GM20431 (cell line): ENCODE measurements around the gene KLHL6.

ENCODE experiments used
- in situ Hi-C: fragments of 300-500 bp; cut with MseI, MboI; formaldehyde crosslinking; loops from one replicate; pipeline ENCODE4 v1.15.0; 2020; ENCODE audit warnings: low sequenced_read_pairs; ENCODE audit not compliant: unreplicated experiment

KLHL6 gene

DNA sequence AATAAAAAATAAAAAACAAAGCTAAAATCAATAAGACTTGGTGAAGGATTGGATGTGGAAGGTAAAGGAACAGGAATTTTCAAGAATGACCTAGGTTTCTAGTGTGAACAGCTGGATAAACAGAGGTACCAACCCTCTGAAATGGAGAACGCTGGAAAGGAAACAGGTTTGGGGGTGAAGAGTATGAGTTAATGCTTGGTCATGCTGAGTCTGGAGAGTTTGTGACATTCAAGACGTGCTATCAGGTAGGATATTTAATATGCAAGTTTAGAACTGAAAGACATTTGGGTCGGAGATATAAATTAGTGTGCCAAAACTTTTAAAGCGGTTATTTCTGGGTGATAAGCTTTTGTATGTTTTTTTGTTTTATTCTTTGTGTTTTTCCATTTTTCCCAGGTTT, 11.4 kb upstream of the KLHL6 start:
- in situ Hi-C loops = no loop called here

DNA sequence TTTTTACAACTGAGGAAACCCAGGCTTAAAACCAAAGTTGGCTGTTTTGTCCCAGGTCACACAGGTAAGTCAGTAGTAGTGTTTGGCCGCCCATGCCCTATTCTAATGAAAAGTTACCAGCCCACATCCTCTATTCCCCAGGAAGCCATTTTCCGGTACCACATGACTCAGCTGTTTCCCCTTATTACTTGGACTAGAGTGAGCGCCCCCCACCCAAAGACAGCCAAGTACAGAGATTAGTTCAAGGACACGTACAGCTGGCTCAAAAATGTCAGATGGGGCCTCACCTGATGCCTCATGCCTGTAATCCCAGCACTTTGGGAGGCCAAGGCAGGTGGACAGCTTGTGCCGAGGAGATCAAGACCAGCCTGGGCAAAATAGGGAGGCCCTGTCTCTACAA, 8.5 kb upstream of the KLHL6 start:
- in situ Hi-C loops = no loop called here

DNA sequence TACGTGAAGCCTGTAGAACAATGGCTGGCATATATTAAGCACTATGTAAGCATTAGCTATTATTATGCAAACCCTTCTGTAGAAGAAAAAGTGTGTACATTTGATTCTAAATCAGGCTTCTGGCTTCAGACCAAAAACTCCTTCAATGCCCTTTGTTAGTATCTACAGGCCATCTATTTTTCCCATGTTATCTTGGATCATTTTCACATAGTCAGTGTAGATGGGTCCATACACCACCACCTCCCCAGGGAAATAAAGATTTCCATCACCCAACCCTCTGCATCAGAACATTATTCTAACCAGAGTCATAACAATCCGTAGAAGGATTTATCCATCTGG, 8.0 kb upstream of the KLHL6 start:
- in situ Hi-C loops = no loop called here

DNA sequence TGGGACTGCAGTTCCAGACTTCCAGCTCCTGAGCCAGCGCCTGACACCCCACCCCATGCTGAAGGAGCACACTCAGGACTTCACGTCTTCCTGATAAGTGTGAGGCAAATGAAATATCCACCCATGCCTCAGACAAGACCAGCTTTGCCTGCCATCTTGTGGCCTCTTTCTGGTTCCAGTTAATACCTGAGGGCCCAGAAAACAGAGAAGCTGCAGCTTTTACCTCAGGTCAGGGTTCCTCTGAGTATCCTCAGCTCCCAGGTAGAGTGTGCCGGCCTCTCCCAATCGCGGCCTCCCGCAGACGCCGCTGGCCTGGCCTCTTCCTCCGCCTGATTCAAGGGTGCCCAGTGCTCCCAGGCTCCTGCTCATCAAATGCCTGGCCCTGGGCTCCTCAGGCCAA, 5.1 kb upstream of the KLHL6 start:
- in situ Hi-C loops = no loop called here

DNA sequence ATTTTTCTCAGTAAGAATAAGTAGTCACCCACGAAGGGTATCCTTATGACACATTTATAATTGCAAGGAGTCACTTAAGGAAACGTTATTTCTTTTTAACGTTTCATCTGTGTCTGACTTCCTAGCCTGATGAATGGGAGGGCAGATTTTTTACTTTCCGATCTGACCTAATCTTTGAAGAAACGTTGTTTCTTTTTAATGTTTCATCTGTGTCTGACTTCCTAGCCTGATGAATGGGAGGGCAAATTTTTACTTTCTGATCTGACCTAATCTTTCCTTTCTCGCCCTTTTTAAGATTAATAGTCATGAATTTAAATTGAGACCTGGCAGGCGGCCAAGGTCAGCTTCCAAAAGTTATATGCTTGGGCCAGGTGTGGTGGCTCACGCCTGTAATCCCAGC, 3.0 kb upstream of the KLHL6 start:
- in situ Hi-C loops = no loop called here

DNA sequence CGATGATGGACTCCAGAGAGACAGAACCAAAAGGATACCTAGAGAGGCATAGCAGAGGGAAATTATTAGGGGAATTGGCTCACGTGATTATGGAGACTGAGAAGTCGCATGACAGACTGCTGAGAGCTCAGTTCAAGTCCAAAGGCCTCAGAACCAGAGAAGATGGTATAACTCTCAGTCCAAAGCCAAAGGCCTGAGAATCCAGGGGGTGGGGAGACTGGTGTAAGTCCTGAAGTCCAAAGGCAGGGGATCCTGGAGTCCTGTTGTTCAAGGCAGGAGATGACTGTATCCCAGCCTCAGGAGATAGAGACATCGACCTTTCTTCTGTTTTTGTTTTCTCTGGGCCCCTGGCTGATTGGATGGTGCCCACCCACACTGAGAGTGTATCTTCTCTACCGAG, 1.2 kb upstream of the KLHL6 start:
- in situ Hi-C loops = no loop called here

DNA sequence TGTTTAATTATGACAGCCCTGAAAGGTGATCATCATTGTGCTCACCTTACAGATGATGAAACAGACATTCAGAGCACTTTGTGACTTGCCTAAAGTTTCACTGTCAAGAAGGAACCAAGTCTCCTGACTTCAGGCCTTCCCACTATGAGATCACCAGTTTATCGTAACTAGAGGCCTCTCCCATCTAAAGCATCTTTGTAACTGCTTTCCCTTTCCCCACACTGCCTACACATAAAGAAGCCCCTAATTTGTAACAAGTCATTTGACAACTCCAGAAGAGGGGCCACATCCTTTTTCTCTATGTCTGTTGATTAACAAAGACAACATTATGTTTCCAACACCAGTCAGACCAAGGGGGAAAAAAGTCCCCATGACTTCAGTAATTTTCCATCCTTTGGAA, 1.1 kb downstream of the KLHL6 start:
- in situ Hi-C loops = no loop called here

DNA sequence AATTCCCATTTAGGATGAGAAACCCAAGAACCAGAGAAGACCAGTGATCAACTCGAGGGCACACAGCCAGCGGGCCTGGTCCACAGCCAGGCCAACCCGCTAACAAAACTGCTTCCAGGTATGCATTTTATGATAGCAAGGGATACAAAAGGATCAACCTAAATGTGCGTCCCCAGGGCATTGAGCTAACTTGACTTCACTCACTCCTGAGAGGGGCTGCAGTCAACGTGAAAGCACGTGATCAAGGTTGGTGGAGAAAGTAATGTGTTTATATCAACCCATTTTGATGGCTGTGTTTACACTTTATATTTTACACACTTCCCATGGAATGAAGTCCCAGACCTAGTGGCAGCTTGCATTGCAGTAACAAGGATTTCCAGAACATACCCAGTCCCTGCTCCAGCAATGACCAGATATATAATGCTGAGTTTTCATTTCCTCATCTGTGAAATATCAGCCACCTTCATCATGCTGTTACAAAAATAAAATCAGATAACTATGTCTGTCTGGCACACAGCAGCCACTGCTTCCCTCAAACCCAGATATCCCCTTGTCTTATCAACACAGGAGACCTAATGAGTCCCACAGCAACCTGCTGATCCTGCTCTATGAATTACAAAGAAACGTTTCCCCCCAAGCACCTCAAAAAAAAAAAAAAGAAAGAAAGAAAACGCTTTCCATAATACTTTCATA, 2.0 kb downstream of the KLHL6 start:
- in situ Hi-C loops = no loop called here

DNA sequence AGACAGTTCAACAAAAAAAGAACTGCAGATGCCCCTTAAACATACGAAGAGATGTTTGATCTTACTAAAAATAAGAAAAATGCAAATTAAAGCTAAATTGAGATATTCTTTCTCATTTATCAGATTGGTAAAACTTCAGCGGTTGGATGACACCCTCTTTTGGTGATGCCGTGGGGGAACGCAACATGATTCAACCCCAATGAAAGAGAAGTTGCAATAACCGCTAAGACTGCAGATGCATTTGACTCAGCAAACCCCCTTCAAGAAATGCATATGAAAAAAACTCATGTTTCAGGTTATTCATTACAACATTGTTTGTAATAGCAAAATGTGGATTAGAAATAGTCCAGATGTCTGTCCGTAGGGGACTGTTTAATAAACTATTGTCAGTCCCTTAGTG, 3.6 kb downstream of the KLHL6 start:
- in situ Hi-C loops = no loop called here

DNA sequence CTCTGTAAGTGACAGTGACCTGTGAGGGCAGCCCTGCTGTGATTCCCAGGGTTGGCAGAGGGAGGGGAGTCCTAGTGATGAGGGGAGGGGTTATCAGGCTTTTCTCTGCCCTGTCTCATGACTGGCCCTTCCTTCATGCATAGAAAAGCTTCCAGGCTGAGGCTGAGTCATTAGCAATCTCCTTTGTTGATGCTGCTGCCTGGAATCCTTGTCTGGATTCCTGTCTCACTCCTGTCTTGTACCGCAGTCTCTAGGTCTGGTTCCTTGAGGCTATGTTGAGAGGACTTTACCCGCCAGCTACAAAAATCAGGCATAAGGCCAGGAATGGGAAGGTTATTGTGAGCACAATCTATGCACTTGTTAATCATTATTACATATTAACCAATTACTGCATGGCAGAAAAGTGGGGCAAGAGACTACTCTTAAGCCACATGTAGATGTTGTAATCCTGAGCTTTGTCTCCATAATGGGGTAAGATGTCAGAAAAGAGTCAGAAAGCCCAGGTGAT, 7.2 kb downstream of the KLHL6 start:
- in situ Hi-C loops = no loop called here

DNA sequence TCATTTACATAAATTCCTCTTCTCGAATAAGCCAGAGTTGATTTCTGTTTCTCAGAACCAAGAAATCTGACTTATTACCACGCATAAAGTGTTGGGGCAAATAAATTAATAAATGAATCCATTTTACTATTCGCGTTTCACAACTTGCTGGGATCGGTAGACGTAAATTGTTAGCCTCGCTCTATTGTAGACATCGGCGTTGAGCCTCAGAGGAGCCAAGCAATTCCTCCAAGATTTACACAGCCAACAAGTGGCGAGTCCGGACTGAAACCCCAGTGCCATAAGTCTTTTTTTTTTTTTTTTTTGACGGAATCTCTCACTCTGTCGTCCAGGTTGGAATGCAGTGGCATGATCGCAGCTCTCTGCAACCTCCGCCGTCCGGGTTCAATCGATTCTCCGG, 8.9 kb downstream of the KLHL6 start:
- in situ Hi-C loops = no loop called here

DNA sequence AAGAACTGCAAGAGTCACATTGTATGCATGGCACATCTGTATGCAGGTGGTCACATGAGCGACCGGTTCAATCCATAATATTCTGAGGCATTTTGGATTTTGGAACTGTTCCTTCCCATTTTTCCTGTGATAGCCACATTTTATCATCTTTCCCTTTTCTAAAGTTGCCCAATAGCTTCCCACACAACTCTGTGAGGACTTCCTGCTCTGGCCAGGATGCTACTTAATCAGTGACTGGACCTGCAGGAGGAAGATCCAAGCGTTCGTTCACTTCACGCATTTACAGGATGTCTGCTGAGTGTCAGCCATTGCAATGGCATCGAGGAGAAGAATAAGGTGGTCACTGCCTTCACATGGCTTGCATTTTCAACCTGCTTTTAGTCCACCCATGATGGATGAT, 9.8 kb downstream of the KLHL6 start:
- in situ Hi-C loops = no loop called here

DNA sequence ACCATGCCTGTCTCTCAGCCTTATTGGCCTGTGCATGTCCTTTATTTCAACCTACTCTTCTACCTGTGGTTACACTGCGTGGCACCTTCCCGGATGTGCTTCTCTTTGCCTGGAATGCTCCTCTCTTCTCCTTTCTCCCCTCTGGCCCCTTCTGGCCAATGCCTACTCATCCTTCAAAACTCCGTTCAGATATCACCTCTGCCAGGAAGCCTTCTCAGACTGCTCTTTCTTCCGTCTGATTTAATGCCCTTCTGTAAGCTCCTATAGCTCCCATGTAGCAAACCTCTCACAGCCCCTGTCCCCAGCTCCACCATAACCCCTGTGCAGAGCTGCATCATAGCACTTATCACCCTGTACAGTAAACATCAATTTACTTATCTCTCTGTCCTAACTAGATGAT, 13.2 kb downstream of the KLHL6 start:
- in situ Hi-C loops = no loop called here

DNA sequence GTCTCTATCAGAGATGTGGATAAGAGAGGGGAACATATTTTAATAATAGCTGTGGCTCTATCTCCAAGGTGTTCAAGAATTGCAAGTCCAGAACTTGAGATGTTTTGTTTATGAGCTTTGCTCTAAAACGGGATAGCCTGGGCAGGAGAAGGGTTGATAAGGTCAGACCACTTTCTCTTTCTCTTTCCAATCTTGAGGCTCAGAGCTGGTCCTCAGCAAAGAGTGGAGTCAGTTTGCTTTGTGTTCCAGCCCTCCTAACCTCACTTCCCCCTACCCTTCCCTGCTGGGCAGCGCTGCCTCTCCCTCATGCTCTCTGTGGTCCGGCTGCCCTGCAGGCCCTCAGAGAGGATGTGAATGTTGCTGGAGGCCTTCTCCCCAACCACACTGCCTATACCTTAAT, 13.8 kb downstream of the KLHL6 start:
- in situ Hi-C loops = no loop called here

DNA sequence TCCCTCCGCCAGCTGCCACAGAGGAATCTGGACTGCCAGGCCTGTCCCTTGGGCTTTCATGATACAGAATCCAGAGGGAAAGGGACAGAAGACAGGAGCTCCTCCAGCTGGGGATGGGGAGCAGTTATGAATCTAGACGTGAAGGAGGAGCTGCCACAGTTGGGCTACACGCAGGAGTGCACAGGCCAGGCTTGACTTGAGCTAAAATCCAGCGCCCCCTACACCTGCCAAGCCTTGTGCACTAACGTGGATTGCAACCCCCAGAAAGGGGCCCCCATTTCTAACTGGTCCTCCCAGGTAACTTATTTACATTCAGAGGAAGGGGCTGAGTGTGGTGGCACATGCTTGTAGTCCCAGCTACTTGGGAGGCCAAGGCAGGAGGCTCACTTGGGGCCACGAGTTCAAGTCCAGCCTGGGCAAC, 14.3 kb downstream of the KLHL6 start:
- in situ Hi-C loops = no loop called here

DNA sequence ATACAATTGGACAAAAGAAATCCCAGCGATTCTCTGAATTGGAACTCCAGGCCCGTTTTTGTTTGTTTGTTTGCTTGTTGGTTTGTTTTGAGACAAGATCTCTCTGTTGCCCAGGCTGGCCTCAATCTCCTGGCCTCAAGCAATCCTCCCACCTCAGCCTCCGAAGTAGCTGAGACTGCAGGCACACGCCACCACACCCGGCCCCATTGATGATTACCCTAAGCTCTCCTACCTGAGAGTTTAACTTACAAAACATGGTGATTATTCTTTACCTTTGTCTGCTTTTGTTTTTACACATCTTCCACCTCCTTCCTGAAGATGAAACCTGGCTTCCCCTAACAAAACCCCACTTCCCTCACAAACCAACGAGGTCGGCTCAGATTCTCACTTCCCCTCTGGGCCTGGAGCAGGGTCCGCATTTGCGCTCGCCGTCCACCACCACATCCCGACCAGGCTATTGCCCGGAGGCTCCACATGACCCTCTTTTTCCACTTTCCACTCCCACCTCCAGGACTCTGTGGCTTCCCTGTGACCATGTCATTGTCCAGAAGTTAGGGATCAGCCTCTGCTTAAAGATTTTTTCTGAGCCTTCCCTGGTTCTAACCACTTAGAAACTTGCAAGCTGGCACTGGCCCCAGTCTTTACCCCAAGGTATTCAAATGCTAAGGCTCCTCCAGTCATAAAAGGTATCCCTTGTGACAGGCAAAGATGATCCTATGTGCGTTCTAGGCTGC, 14.8 kb downstream of the KLHL6 start:
- in situ Hi-C loops = no loop called here

DNA sequence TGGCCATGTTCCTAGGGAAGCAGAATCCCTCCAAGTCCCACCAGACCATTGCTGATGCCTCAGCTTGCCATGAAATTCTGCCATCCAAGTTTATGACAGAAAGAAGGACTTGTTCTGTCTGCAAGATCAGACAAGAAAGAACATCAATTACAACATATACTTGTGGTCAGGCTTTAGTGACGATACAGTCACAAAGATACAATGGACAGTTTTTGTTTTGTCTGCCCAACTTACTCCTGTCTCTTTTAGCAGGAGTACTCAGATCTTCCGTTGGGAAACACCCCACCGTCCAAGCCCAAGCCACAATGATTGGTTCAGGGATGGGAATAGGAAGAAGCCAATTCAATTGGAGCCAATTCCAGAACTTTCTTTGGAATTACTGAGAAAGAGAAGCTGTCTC, 15.7 kb downstream of the KLHL6 start:
- in situ Hi-C loops = no loop called here

DNA sequence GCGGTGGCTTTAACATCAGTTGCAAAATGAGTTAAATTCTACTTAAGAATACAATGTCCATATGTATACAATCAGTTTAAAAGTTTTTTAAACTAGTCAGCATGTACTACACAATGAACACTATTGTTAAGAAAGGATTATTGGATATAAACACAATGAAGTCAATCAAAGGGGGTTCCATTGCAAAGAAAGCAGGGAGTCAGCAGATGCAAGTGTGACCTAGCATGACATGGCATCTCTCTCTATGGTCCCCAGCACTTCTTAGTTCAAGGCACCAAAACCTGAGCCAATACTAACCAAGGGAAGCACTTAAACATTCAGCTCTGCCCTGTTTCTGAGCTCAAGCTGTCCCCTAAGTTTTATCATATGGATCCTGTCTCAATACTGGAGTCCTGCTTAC, 17.0 kb downstream of the KLHL6 start:
- in situ Hi-C loops = no loop called here

DNA sequence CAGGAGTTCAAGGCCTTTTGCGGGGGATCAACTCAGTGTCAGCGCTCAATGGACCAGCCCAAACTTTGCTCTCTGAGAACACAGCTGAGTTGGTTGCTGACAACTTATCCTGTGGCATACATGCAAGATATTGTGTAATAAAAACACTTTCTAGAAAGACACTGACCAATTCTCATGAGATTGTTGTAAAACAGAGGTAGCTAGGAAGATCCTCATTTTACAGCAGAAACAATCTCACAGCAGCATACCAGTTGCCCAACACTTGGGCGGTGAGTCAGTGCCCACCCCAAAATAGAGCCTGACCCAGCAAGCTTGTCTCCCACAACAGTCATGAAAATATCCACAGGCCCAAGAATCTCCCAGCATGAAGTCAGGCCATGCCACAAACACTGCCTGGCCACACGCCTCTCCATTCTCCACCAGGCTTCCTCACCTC, 18.2 kb downstream of the KLHL6 start:
- in situ Hi-C loops = no loop called here

DNA sequence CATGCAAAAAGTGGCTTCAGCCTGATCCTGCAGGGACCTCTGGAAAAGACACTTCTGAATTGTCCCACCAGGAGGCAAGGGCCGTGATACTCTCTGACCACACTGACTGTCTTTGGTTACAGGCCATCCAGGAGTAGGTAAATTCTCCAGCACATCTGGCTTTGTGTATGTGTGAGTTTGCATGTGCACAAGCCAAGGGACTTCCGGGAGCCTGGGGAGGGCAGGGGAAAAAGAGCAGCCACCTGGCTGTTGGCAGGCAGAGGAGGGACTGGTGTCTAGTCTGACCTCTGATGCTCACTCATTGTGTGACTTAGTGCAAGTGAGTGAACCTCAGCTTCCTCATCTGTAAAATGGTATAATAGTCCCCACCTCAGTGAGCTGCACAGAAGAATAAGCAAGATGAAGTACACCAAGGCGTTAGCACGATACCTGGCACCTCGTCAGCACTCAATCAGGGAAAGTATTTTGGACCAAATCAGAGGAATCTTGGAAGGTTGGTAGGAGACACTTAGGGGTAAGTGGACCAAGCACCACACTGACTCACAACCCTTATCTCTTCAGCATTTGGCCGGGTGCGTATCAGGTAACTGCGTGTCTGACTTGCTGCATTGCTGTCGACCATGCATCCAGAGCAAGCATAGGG, 19.1 kb downstream of the KLHL6 start:
- in situ Hi-C loops = no loop called here

DNA sequence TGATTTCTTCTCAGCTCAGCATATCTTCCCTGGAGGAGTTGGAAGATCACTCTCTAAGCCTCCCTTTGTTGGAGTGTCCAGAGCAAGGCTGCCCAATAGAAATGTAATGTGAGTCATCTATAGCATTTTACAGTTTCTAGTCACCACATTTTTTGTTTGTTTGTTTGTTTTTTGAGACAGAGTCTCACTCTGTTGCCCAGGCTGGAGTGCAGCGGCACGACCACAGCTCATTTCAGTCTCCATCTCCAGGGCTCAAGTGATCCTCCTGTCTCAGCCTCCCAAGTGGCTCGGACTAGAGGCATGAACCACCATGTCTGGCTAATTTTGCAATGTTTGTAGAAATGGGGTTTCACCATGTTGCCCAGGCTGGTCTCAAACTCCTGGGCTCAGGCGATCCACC, 21.3 kb downstream of the KLHL6 start:
- in situ Hi-C loops = no loop called here
